ENCODE data around the gene TBC1D22B. TPM values are rescaled to one million over a fixed set of nuclear protein-coding genes. Genes with fewer than 3 reads are reported as not detected.

The TBC1D22B gene
- total RNA-seq, 1 experiment from 2014 or later, result 12.9 TPM

GRCh38 chr6:37371154-37372083 is 113.8 kb downstream of the TBC1D22B start:
- Mint-ChIP-seq H3K9me3 (no peaks in the 10 kb centered on the region), H3K36me3 (ENCODE audit: insufficient read depth in 1 of 3, low read depth in 3 of 3) (peaks cover 11 to 70% (median 47%) of the 10 kb centered on the region in 3 experiments; a peak in 5 of 7 replicates), H3K4me1 (no peaks in the 10 kb centered on the region), H3K27ac (no peak overlapping the region), H3K27me3 (ENCODE audit: low read depth) (no peaks in the 10 kb centered on the region), H3K4me3 (no peak overlapping the region)
- Histone ChIP-seq H2AFZ (ENCODE audit: low read length) (no peak overlapping the region), H2AK5ac (ENCODE audit: insufficient read length, low read length) (no peak overlapping the region), H2BK120ac (ENCODE audit: low read depth, low read length, poor library complexity, severe bottlenecking) (no peak overlapping the region), H2BK5ac (ENCODE audit: insufficient read length, low read length) (no peak overlapping the region), H3K18ac (ENCODE audit: insufficient read length, low read depth, low read length) (no peak overlapping the region), H3K9me3 (ENCODE audit: control insufficient read depth, low read depth, low read length) (no peaks in the 10 kb centered on the region), H3K9ac (ENCODE audit: extremely low read depth, insufficient read length, low read length) (no peak overlapping the region), H3K27ac (ENCODE audit: insufficient read length, low read depth, low read length) (no peak overlapping the region), H3K27me3 (ENCODE audit: insufficient read depth, low read length) (no peaks in the 10 kb centered on the region), H3K4me2 (ENCODE audit: insufficient read depth, insufficient read length, low read length) (no peak overlapping the region), H4K5ac (ENCODE audit: insufficient read length, low read depth, low read length) (no peak overlapping the region), H3T11ph (ENCODE audit: low read length) (no peak overlapping the region), H3K79me1 (ENCODE audit: insufficient read depth, low read depth, low read length, poor library complexity, severe bottlenecking) (no peaks in the 10 kb centered on the region), H4K91ac (ENCODE audit: insufficient read length, low read depth, low read length) (no peak overlapping the region), H3K23ac (ENCODE audit: insufficient read length, low read depth, low read length) (no peak overlapping the region), H3K56ac (ENCODE audit: insufficient read length, low read depth, low read length) (no peak overlapping the region), H3K14ac (ENCODE audit: insufficient read depth, low read length) (no peak overlapping the region), H2BK20ac (ENCODE audit: low read depth, low read length, poor library complexity, severe bottlenecking) (no peak overlapping the region), H3K23me2 (ENCODE audit: insufficient read length, low read depth, low read length, poor library complexity, severe bottlenecking) (no peaks in the 10 kb centered on the region), H3K4ac (ENCODE audit: low read depth, low read length) (no peak overlapping the region), H2BK15ac (ENCODE audit: low read depth, low read length) (no peak overlapping the region), H3K79me2 (ENCODE audit: insufficient read depth, low read length) (no peaks in the 10 kb centered on the region), H4K20me1 (ENCODE audit: control insufficient read depth, insufficient read depth, insufficient read length) (no peaks in the 10 kb centered on the region), H3K4me1 (ENCODE audit: insufficient read depth, low read length) (no peaks in the 10 kb centered on the region), H2BK12ac (ENCODE audit: insufficient read length, low read depth, low read length) (no peak overlapping the region), H4K8ac (replicated peaks; ENCODE audit: insufficient read length, low read depth, low read length) (no peak overlapping the region)
- no peak for TF ChIP-seq CTCF (conservative IDR thresholded peaks at IDR 0.05)
- WGBS (ENCODE audit: extremely low coverage, insufficient read length, low lambda C conversion rate), result no CpG with 5 or more reads among the region's 4 CpGs
- DNase-seq, result no peak
